Ectodermal cell (in vitro differentiated cells): Measurements from ENCODE around the gene CIAO2B.
"Not testable (repeated sequence)": the region's sequence is repeated elsewhere in the genome, so short reads cannot be mapped to it uniquely, and the experiment has no call there.

Experiments
- H3K27ac ChIP-seq: 2 replicates; pipeline ENCODE4 v1.7.0; 2013; ENCODE audit warnings: mild to moderate bottlenecking, low read depth, low read length; ENCODE audit not compliant: insufficient read depth, poor library complexity, severe bottlenecking
- H3K27me3 ChIP-seq: 2 replicates; pipeline ENCODE4 v1.7.0; 2013; ENCODE audit warnings: mild to moderate bottlenecking, low read length; ENCODE audit not compliant: insufficient read depth, control insufficient read depth, poor library complexity, severe bottlenecking
- H3K36me3 ChIP-seq: one replicate; pipeline ENCODE4 v1.7.0; 2013; ENCODE audit warnings: low read length; ENCODE audit not compliant: control insufficient read depth, insufficient read depth
- H3K4me1 ChIP-seq: one replicate; pipeline ENCODE4 v1.7.0; 2013; ENCODE audit warnings: low read length; ENCODE audit not compliant: control insufficient read depth, insufficient read depth
- H3K4me3 ChIP-seq: 2 replicates; pipeline ENCODE4 v1.7.0; 2013; ENCODE audit warnings: low read depth, low read length, control low read depth; ENCODE audit not compliant: insufficient read depth
- H3K9me3 ChIP-seq: 2 replicates; pipeline ENCODE4 v1.7.0; 2013; ENCODE audit warnings: mild to moderate bottlenecking, low read length, moderate library complexity; ENCODE audit not compliant: control insufficient read depth
- WGBS, 2 experiments: methylation state at CpG; one replicate each; pipeline ENCODE4 v1.1.7; 2013; ENCODE audit warnings: missing lambda C conversion rate in 2 of 2; 5-methylcytosine and 5-hydroxymethylcytosine counted together

The CIAO2B gene

GRCh38 chr16:66955363-66956153, 21.4 kb upstream of the CIAO2B start:
- not testable (repeated sequence) for H3K36me3 ChIP-seq, H3K27ac ChIP-seq, H3K27me3 ChIP-seq, H3K9me3 ChIP-seq, H3K4me1 ChIP-seq, H3K4me3 ChIP-seq
- 92 to 94% methylated on average over 15 to 17 of the region's 17 CpGs for WGBS, 2 experiments

GRCh38 chr16:66954097-66954659, 20.0 kb upstream of the CIAO2B start:
- 47 to 53% methylated on average over 8 of the region's 8 CpGs for WGBS, 2 experiments
- no peak overlapping the region for H3K27ac ChIP-seq
- peaks cover 2% of the 10 kb centered on the region for H3K27me3 ChIP-seq
- H3K4me1 ChIP-seq, result no peaks in the 10 kb centered on the region
- no peaks in the 10 kb centered on the region for H3K36me3 ChIP-seq
- H3K9me3 ChIP-seq, result peaks cover 4% of the 10 kb centered on the region
- no peak overlapping the region for H3K4me3 ChIP-seq

- H3K9me3 ChIP-seq, result peaks cover 4% of the 10 kb centered on the region
- H3K4me1 ChIP-seq, result no peaks in the 10 kb centered on the region
- H3K36me3 ChIP-seq, result no peaks in the 10 kb centered on the region
- H3K27me3 ChIP-seq, result peaks cover 8% of the 10 kb centered on the region
- no peak overlapping the region for H3K4me3 ChIP-seq
- WGBS, 2 experiments, result 88 to 93% methylated on average over 10 of the region's 10 CpGs
- no peak overlapping the region for H3K27ac ChIP-seq
Observed at GRCh38 chr16:66953462-66954096, 19.4 kb upstream of the CIAO2B start.

GRCh38 chr16:66952430-66953110, 18.4 kb upstream of the CIAO2B start:
- WGBS, 2 experiments, result 89 to 90% methylated on average over 7 of the region's 7 CpGs
- H3K27ac ChIP-seq, result no peak overlapping the region
- H3K4me3 ChIP-seq, result no peak overlapping the region
- H3K27me3 ChIP-seq, result peaks cover 18% of the 10 kb centered on the region
- H3K9me3 ChIP-seq, result peaks cover 4% of the 10 kb centered on the region
- H3K4me1 ChIP-seq, result no peaks in the 10 kb centered on the region
- no peaks in the 10 kb centered on the region for H3K36me3 ChIP-seq

GRCh38 chr16:66950971-66951790, 17.0 kb upstream of the CIAO2B start:
- Histone ChIP-seq H3K36me3 (no peaks in the 10 kb centered on the region), H3K27me3 (peaks cover 21% of the 10 kb centered on the region), H3K4me1 (no peaks in the 10 kb centered on the region), H3K9me3 (peaks cover 4% of the 10 kb centered on the region), H3K4me3 (no peak overlapping the region), H3K27ac (no peak overlapping the region)
- WGBS, 2 experiments, result 86 to 97% methylated on average over 4 of the region's 4 CpGs

- no peaks in the 10 kb centered on the region for H3K4me1 ChIP-seq
- peaks cover 4% of the 10 kb centered on the region for H3K9me3 ChIP-seq
- H3K27me3 ChIP-seq, result peaks cover 21% of the 10 kb centered on the region
- no peaks in the 10 kb centered on the region for H3K36me3 ChIP-seq
- H3K27ac ChIP-seq, result no peak overlapping the region
- 95 to 96% methylated on average over 2 of the region's 2 CpGs for WGBS, 2 experiments
- no peak overlapping the region for H3K4me3 ChIP-seq
Observed at GRCh38 chr16:66950437-66950836, 16.2 kb upstream of the CIAO2B start.

GRCh38 chr16:66949472-66949871, 15.3 kb upstream of the CIAO2B start:
- Histone ChIP-seq H3K36me3 (no peaks in the 10 kb centered on the region), H3K9me3 (peaks cover 4% of the 10 kb centered on the region), H3K4me3 (no peak overlapping the region), H3K4me1 (no peaks in the 10 kb centered on the region), H3K27me3 (peaks cover 21% of the 10 kb centered on the region), H3K27ac (no peak overlapping the region)
- WGBS, 2 experiments, result 82 to 84% methylated on average over 6 of the region's 6 CpGs

GRCh38 chr16:66948837-66949225, 14.6 kb upstream of the CIAO2B start:
- no peak overlapping the region for H3K27ac ChIP-seq
- WGBS, 2 experiments, result 84 to 86% methylated on average over 21 of the region's 21 CpGs
- peaks cover 21% of the 10 kb centered on the region for H3K27me3 ChIP-seq
- H3K9me3 ChIP-seq, result peaks cover 4% of the 10 kb centered on the region
- no peaks in the 10 kb centered on the region for H3K4me1 ChIP-seq
- H3K36me3 ChIP-seq, result no peaks in the 10 kb centered on the region
- no peak overlapping the region for H3K4me3 ChIP-seq

- Histone ChIP-seq H3K9me3 (peaks cover 4% of the 10 kb centered on the region), H3K4me1 (no peaks in the 10 kb centered on the region), H3K27me3 (peaks cover 21% of the 10 kb centered on the region), H3K27ac (no peak overlapping the region), H3K36me3 (no peaks in the 10 kb centered on the region), H3K4me3 (no peak overlapping the region)
- 79% methylated on average over 44 of the region's 44 CpGs for WGBS, 2 experiments
Observed at GRCh38 chr16:66948134-66948836, 14.1 kb upstream of the CIAO2B start.
